Skeletal muscle tissue (tissue), 4 donors: Measurements from ENCODE around the gene CDK4. TPM values are rescaled to one million over a fixed set of nuclear protein-coding genes. Genes with fewer than 3 reads are reported as not detected.

Experiments
- H3K27ac ChIP-seq: one replicate; pipeline ENCODE4 v1.7.0; 2013; ENCODE audit warnings: mild to moderate bottlenecking, low read depth, low read length, inconsistent platforms
- H3K27me3 ChIP-seq, 3 donors: one replicate each; pipeline ENCODE4 v1.7.0; 2013; ENCODE audit warnings: low read length in 3 of 3; ENCODE audit not compliant: control insufficient read depth in 3 of 3, insufficient read depth in 3 of 3
- H3K36me3 ChIP-seq, 3 donors: one replicate each; pipeline ENCODE4 v1.7.0; 2013; ENCODE audit warnings: low read length in 3 of 3; ENCODE audit not compliant: control insufficient read depth in 3 of 3, insufficient read depth in 3 of 3
- H3K4me1 ChIP-seq, 3 donors: one replicate each; pipeline ENCODE4 v1.7.0; 2013; ENCODE audit warnings: low read length in 3 of 3, mild to moderate bottlenecking in 3 of 3; ENCODE audit not compliant: control insufficient read depth in 3 of 3, insufficient read depth in 3 of 3
- H3K4me3 ChIP-seq, 3 donors: one replicate each; pipeline ENCODE4 v1.7.0; 2013; ENCODE audit warnings: low read length in 3 of 3
- H3K9ac ChIP-seq, 3 donors: one replicate each; pipeline ENCODE4 v1.7.0; 2013; ENCODE audit warnings: low read length in 3 of 3, mild to moderate bottlenecking in 3 of 3, moderate library complexity in 2 of 3, low read depth in 1 of 3
- H3K9me3 ChIP-seq, 3 donors: one replicate each; pipeline ENCODE4 v1.7.0; 2013; ENCODE audit warnings: low read length in 3 of 3; ENCODE audit not compliant: control insufficient read depth in 3 of 3
- total RNA-seq: library from RNA; depleted of rRNA; stranded (reverse); fragments of >200 nt; gene quantifications from one replicate; pipeline ENCODE4 v1.2.3, GENCODE V29; 2014
- donor health status: Osteomylitis.

The CDK4 gene
- total RNA-seq, 1 donor from 2014 or later, result 78.8 TPM

DNA sequence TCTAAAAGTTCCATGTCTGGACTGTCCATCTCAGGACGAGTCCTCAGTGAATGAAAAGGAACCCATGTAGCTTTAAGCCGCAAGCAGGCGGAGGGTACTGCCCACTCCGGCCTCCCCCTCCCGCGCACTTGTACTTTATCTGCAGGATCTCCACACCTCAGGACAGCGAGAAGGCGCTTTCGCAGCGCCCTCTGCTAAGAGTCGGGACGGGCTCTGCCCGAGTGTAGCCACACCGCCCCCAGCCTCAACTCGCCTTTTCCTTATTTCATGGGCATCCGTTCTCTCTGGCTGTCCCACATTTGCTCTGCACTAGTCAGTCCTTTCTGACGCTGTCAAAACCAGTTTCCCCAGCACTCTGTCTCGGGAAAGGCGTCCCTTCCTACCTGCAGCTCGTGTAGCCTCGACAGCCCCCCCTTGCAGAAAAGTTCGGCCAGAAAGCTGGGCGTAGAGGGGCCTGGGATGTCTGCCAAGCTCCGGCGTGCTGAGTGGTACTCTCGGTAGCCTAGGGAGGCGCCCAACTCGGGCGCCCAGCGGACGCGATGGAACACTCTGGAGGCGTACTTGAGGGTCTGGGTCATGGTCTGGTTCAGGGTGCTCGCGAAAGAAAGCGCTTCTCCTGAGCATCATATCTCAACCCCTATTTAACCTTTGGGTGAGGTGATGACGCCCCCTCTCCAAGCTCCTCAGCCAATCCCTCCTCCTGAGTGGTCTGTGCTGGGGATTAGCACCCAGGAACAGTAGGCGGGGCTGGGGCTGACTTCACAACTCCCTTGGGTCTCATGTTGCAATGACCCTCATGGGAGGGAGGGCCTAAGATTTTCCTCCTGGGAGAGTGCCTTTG is 14.6 kb upstream of the CDK4 start, which contains the start of gene CYP27B1:
Gene CYP27B1 (minus strand): TSS at position 615 of the 841 bp plus-strand sequence. CDS start 37 bp downstream, at position 578.
- Histone ChIP-seq H3K9ac (peak within 1 kb of the TSS; percentile 23 to 43 (median 40)), H3K27me3 (peaks cover 49 to 51% (median 50%) of the 10 kb centered on the region in 3 donors), H3K4me1 (peaks cover 27 to 44% (median 33%) of the 10 kb centered on the region in 3 donors), H3K36me3 (peaks cover 20 to 30% (median 21%) of the 10 kb centered on the region in 3 donors), H3K9me3 (no peaks in the 10 kb centered on the region), H3K27ac (no peak within 1 kb of the TSS), H3K4me3 (peak within 1 kb of the TSS; percentile 35 to 65 (median 59))

GRCh38 chr12:57765698-57766463 is 13.8 kb upstream of the CDK4 start:
- Histone ChIP-seq H3K36me3 (peaks cover 19 to 28% (median 21%) of the 10 kb centered on the region in 3 donors), H3K9me3 (no peaks in the 10 kb centered on the region), H3K27me3 (peaks cover 49 to 51% (median 50%) of the 10 kb centered on the region in 3 donors), H3K27ac (no peak overlapping the region), H3K4me3 (peak overlapping the region; percentile 35 to 65 (median 59)), H3K4me1 (peaks cover 19 to 36% (median 26%) of the 10 kb centered on the region in 3 donors), H3K9ac (peak overlapping the region in 2 of 3 donors; percentile 23 to 40)

GRCh38 chr12:57765003-57765697 is 13.0 kb upstream of the CDK4 start:
- Histone ChIP-seq H3K4me3 (peak overlapping the region; percentile 43 to 65 (median 51)), H3K27ac (no peak overlapping the region), H3K9me3 (no peaks in the 10 kb centered on the region), H3K36me3 (peaks cover 15 to 22% (median 16%) of the 10 kb centered on the region in 3 donors), H3K27me3 (peaks cover 49 to 51% (median 50%) of the 10 kb centered on the region in 3 donors), H3K9ac (peak overlapping the region in 1 of 3 donors; percentile 40), H3K4me1 (peaks cover 18 to 30% (median 25%) of the 10 kb centered on the region in 3 donors)

- H3K4me1 ChIP-seq, result peaks cover 18 to 30% (median 25%) of the 10 kb centered on the region in 3 donors
- no peak overlapping the region for H3K27ac ChIP-seq
- H3K9me3 ChIP-seq, result no peaks in the 10 kb centered on the region
- H3K4me3 ChIP-seq, result peak overlapping the region; percentile 43 to 65 (median 51)
- peaks cover 49 to 51% (median 50%) of the 10 kb centered on the region in 3 donors for H3K27me3 ChIP-seq
- H3K36me3 ChIP-seq, result peaks cover 12 to 17% (median 16%) of the 10 kb centered on the region in 3 donors
- H3K9ac ChIP-seq, result peak overlapping the region in 1 of 3 donors; percentile 40
These were observed 12.5 kb upstream of the CDK4 start for GRCh38 chr12:57764662-57765002.

GRCh38 chr12:57763881-57764661 is 12.0 kb upstream of the CDK4 start:
- H3K4me3 ChIP-seq, result peak overlapping the region in 1 of 3 donors; percentile 65
- H3K9me3 ChIP-seq, result no peaks in the 10 kb centered on the region
- no peak overlapping the region for H3K27ac ChIP-seq

GRCh38 chr12:57762463-57762862 is 10.4 kb upstream of the CDK4 start:
- peaks cover 46 to 50% (median 48%) of the 10 kb centered on the region in 3 donors for H3K27me3 ChIP-seq
- no peaks in the 10 kb centered on the region for H3K9me3 ChIP-seq
- no peak overlapping the region for H3K9ac ChIP-seq

More at GRCh38 chr12:57763881-57764661, 12.0 kb upstream of the CDK4 start:
- Histone ChIP-seq H3K27me3 (peaks cover 49 to 51% (median 50%) of the 10 kb centered on the region in 3 donors), H3K36me3 (peaks cover 8 to 16% (median 12%) of the 10 kb centered on the region in 3 donors), H3K4me1 (peaks cover 18 to 30% (median 25%) of the 10 kb centered on the region in 3 donors), H3K9ac (no peak overlapping the region)

DNA sequence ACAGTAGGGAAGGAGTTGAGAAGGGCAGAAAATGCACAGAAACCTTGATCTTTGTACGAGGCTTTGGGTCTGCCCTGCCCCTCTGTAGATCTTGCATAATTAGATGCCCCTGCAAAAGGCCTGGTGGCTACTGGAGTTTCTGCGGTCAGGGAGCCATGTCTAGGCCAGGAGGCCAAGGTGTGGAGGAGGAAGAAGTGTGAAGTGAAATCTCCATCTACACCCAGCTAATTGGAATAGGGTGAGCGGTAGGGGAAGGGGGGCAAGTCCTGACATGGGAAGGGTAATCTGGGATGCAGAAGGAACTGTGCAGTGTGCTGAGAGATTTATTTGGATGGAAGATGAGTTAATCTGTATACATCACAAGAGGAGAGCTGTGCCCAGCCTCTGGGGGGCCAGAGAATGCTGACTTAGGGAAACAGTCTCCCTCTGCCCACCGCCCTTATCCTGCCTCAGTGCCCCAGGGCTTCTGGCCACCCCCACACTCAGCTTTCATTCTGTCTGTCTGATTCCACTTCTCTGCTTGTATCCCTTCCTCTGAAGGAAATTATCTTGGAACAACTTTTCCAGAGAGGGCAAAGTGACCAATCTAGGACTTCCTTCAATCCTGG is 9.4 kb upstream of the CDK4 start:
- peaks cover 38 to 40% (median 39%) of the 10 kb centered on the region in 3 donors for H3K27me3 ChIP-seq
- no peak overlapping the region for H3K4me3 ChIP-seq
- H3K4me1 ChIP-seq, result peaks cover 14 to 26% (median 21%) of the 10 kb centered on the region in 3 donors

More at GRCh38 chr12:57762463-57762862, 10.4 kb upstream of the CDK4 start:
- peaks cover 16 to 22% (median 16%) of the 10 kb centered on the region in 3 donors for H3K36me3 ChIP-seq
- H3K4me3 ChIP-seq, result no peak overlapping the region
- H3K27ac ChIP-seq, result no peak overlapping the region
- H3K4me1 ChIP-seq, result peaks cover 18 to 30% (median 25%) of the 10 kb centered on the region in 3 donors

GRCh38 chr12:57760347-57760982 is 8.4 kb upstream of the CDK4 start:
- Histone ChIP-seq H3K27me3 (peaks cover 28 to 30% (median 28%) of the 10 kb centered on the region in 3 donors), H3K4me1 (peaks cover 12 to 24% (median 18%) of the 10 kb centered on the region in 3 donors), H3K9me3 (no peaks in the 10 kb centered on the region), H3K27ac (no peak overlapping the region), H3K36me3 (peaks cover 16 to 22% (median 16%) of the 10 kb centered on the region in 3 donors), H3K4me3 (no peak overlapping the region), H3K9ac (no peak overlapping the region)

More for the DNA sequence above, 9.4 kb upstream of the CDK4 start:
- Histone ChIP-seq H3K27ac (no peak overlapping the region), H3K9ac (no peak overlapping the region), H3K9me3 (no peaks in the 10 kb centered on the region), H3K36me3 (peaks cover 16 to 22% (median 16%) of the 10 kb centered on the region in 3 donors)
